Type B pancreatic cell (in vitro differentiated cells): ENCODE results near the gene CARMIL3. TPM values are rescaled to one million over a fixed set of nuclear protein-coding genes. Genes with fewer than 3 reads are reported as not detected.
"Not testable (repeated sequence)": the region's sequence is repeated elsewhere in the genome, so short reads cannot be mapped to it uniquely, and the experiment has no call there.

Source experiments
- DNase-seq: peaks from one replicate; pipeline ENCODE4 v3.0.0; 2021; ENCODE audit warnings: mixed read lengths; ENCODE audit not compliant: unreplicated experiment; ENCODE audit errors: extremely low spot score
- H3K27ac Mint-ChIP-seq: 2 replicates; pipeline ENCODE4 v1.8.0; 2021; ENCODE audit warnings: mild to moderate bottlenecking, mixed read lengths
- H3K27me3 Mint-ChIP-seq: 2 replicates; pipeline ENCODE4 v1.8.0; 2021; ENCODE audit warnings: mixed read lengths
- H3K36me3 Mint-ChIP-seq: 2 replicates; pipeline ENCODE4 v1.8.0; 2021; ENCODE audit warnings: mixed read lengths
- H3K4me1 Mint-ChIP-seq: one replicate; pipeline ENCODE4 v1.8.0; 2021; ENCODE audit warnings: mixed read lengths; ENCODE audit not compliant: unreplicated experiment
- H3K4me3 Mint-ChIP-seq: 2 replicates; pipeline ENCODE4 v1.8.0; 2021; ENCODE audit warnings: mild to moderate bottlenecking, mixed read lengths
- H3K9me3 Mint-ChIP-seq: 2 replicates; pipeline ENCODE4 v1.8.0; 2021; ENCODE audit warnings: mixed read lengths
- CTCF ChIP-seq: fragments of 200-600 bp; sonication (generic); conservative IDR thresholded peaks from 2 replicates; pipeline ENCODE4 v1.5.0; 2021; ENCODE audit warnings: antibody characterized with exemption, mild to moderate bottlenecking
- total RNA-seq: library from RNA; stranded (reverse); gene quantifications from 2 replicates; pipeline ENCODE4 v1.2.1, GENCODE V29; 2021; ENCODE audit warnings: low replicate concordance

CARMIL3 gene
- total RNA-seq, 1 donor from 2014 or later = 2.8 TPM

- Mint-ChIP-seq H3K27me3 (peaks cover 6% of the 10 kb centered on the region), H3K9me3 (no peaks in the 10 kb centered on the region), H3K4me1 (no peaks in the 10 kb centered on the region), H3K27ac (no peak overlapping the region), H3K36me3 (no peaks in the 10 kb centered on the region), H3K4me3 (no peak overlapping the region)
- no peak for DNase-seq
- peak; percentile 93 for TF ChIP-seq CTCF
These were observed 37.9 kb upstream of the CARMIL3 start for GRCh38 chr14:24013654-24014514.

- not testable (repeated sequence) for H3K4me3 Mint-ChIP-seq, H3K4me1 Mint-ChIP-seq, DNase-seq, H3K27ac Mint-ChIP-seq, H3K27me3 Mint-ChIP-seq, H3K36me3 Mint-ChIP-seq, H3K9me3 Mint-ChIP-seq
These were observed 36.1 kb upstream of the CARMIL3 start for GRCh38 chr14:24015745-24016144.

DNA sequence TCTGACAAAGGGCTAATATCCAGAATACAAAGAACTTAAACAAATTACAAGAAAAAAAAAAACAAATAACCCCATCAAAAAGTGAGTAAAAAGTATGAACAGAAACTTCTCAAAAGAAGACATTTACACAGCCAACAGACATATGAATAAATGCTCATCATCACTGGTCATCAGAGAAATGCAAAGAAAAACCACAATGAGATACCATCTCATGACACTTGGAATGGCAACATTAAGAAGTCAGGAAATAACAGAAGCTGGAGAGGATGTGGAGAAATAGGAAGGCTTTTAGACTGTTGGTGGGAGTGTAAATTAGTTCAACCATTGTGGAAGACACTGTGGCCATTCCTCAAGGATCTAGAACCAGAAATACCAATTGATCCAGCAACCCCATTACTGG, 32.8 kb upstream of the CARMIL3 start:
- H3K27ac Mint-ChIP-seq, H3K9me3 Mint-ChIP-seq, H3K36me3 Mint-ChIP-seq, H3K4me3 Mint-ChIP-seq, H3K27me3 Mint-ChIP-seq, DNase-seq, H3K4me1 Mint-ChIP-seq: not testable (repeated sequence)

DNA sequence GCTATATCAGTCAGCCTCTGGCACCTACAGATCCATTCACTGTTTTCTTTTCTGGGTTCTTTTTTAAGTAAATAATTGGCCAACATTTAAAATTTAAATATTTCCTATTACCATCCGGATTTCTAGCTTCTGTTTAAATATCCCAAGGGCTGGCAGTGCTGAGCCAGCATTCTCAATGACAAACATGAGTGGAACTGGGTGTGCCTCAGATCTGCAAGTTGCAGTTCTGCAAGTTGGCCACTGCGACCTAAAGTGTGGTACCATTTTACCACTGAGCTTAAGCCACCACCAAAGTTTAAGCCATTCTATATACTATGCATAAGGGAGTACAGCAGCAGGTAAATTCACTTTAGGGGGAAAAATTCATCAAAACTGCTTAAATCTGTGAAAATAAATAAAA, 31.9 kb upstream of the CARMIL3 start:
- not testable (repeated sequence) for H3K27ac Mint-ChIP-seq, H3K4me1 Mint-ChIP-seq, H3K36me3 Mint-ChIP-seq, H3K4me3 Mint-ChIP-seq, H3K9me3 Mint-ChIP-seq, DNase-seq, H3K27me3 Mint-ChIP-seq
- TF ChIP-seq CTCF = peak; percentile 48

- not testable (repeated sequence) for DNase-seq, H3K36me3 Mint-ChIP-seq, H3K27me3 Mint-ChIP-seq, H3K27ac Mint-ChIP-seq, H3K4me1 Mint-ChIP-seq, H3K9me3 Mint-ChIP-seq, H3K4me3 Mint-ChIP-seq
These were observed 31.3 kb upstream of the CARMIL3 start for GRCh38 chr14:24020520-24020919.

DNA sequence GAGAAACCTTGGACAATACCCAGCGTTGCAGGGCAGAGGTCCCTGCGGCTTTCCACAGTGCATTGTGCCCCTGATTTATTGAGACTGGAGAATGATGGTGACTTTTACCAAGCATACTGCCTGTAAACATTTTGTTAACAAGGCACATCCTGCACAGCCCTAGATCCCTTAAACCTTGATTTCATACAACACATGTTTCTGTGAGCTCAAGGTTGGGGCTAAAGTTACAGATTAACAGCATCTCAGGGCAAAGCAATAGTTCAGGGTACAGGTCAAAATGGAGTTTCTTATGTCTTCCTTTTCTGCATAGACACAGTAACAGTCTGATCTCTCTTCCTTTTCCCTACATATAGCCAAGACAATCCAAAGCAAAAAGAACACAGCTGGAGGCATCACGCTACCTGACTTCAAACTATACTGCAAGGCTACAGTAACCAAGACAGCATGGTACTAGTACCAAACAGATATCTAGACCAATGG, 26.8 kb upstream of the CARMIL3 start:
- H3K36me3 Mint-ChIP-seq, DNase-seq, H3K4me3 Mint-ChIP-seq, H3K9me3 Mint-ChIP-seq, H3K4me1 Mint-ChIP-seq, H3K27ac Mint-ChIP-seq: not testable (repeated sequence)
- peaks cover 17% of the 10 kb centered on the region for H3K27me3 Mint-ChIP-seq

DNA sequence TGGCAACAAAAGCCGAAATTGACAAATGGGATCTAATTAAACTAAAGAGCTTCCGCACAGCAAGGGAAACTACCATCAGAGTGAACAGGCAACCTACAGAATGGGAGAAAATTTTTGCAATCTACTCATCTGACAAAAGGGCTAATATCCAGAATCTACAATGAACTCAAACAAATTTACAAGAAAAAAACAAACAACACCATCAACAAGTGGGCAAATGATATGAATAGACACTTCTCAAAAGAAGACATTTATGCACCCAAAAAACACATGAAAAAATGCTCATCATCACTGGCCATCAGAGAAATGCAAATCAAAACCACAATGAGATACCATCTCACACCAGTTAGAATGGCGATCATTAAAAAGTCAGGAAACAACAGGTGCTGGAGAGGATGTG, 22.1 kb upstream of the CARMIL3 start:
- H3K27ac Mint-ChIP-seq, H3K36me3 Mint-ChIP-seq, H3K4me1 Mint-ChIP-seq, DNase-seq, H3K4me3 Mint-ChIP-seq: not testable (repeated sequence)
- Mint-ChIP-seq H3K27me3 (peaks cover 11% of the 10 kb centered on the region), H3K9me3 (peaks cover 13% of the 10 kb centered on the region)

DNA sequence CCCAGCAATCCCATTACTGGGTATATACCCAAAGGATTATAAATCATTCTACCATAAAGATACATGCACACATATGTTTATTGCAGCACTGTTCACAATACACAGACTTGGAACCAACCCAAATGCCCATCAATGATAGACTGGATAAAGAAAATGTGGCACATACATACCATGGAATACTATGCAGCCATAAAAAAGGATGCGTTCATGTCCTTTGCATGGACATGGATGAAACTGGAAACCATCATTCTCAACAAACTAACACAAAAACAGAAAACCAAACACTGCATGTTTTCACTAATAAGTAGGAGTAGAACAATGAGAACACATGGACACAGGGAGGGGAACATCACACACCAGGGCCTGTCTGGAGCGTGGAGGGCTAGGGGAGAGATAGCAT, 20.5 kb upstream of the CARMIL3 start:
- H3K27ac Mint-ChIP-seq, H3K27me3 Mint-ChIP-seq, H3K36me3 Mint-ChIP-seq, H3K4me1 Mint-ChIP-seq, H3K4me3 Mint-ChIP-seq, DNase-seq: not testable (repeated sequence)
- H3K9me3 Mint-ChIP-seq = peaks cover 13% of the 10 kb centered on the region
